SK-N-SH (cell line): ENCODE results near the gene CRIP2. TPM values are rescaled to one million over a fixed set of nuclear protein-coding genes. Genes with fewer than 3 reads are reported as not detected.

Source experiments
- CTCF ChIA-PET: fragments of 300-600, 350-600 bp; formaldehyde crosslinking; extraction: SDS; loops from one replicate; lab custom pipeline; 2021; lab: Yijun Ruan, JAX
- POLR2A ChIA-PET: fragments of 350-600 bp; sonication (Branson Sonifier 250); formaldehyde crosslinking; extraction: SDS; loops from one replicate; lab custom pipeline; 2020; ENCODE audit warnings: antibody characterized with exemption, inconsistent platforms; lab: Yijun Ruan, JAX
- DNase-seq: peaks from one replicate; pipeline ENCODE4 v3.0.0; 2012
- H2AFZ ChIP-seq: fragments of 200-600 bp; sonication (generic); 2 replicates; pipeline ENCODE4 v1.8.1; 2016; ENCODE audit warnings: antibody characterized with exemption, mild to moderate bottlenecking, low read depth
- H3F3A ChIP-seq: fragments of 200-600 bp; sonication (generic); replicated peaks from 2 replicates; pipeline ENCODE3; 2016; ENCODE audit warnings: antibody characterized with exemption, mild to moderate bottlenecking; ENCODE audit not compliant: insufficient read depth
- H3K27ac ChIP-seq, 2 experiments: fragments of 200-500 bp in 1 of 2; fragments of 200-600 bp in 1 of 2; sonication (Bioruptor generic) in 1 of 2; sonication (generic), shearing (Covaris generic) in 1 of 2; 2 replicates each; pipeline versions ENCODE4 v1.5.1 to v1.6.1; 2014 to 2016; ENCODE audit warnings: low read depth in 2 of 2, inconsistent platforms in 1 of 2, low read length in 1 of 2, mild to moderate bottlenecking in 1 of 2, mixed read lengths in 1 of 2
- H3K27me3 ChIP-seq: fragments of 200-600 bp; sonication (generic), shearing (Covaris generic); 2 replicates; pipeline ENCODE4 v1.6.1; 2016; ENCODE audit warnings: mixed run types; ENCODE audit not compliant: insufficient read depth
- H3K36me3 ChIP-seq, 2 experiments: fragments of 200-500 bp in 1 of 2; fragments of 200-600 bp in 1 of 2; sonication (Bioruptor generic) in 1 of 2; sonication (generic) in 1 of 2; replicated peaks in 1 of 2; 2 replicates each; pipeline versions ENCODE3 to v1.5.1; 2014 to 2016; ENCODE audit warnings: low read length in 1 of 2, mild to moderate bottlenecking in 1 of 2; ENCODE audit not compliant: insufficient read depth in 2 of 2, control insufficient read depth in 1 of 2
- H3K4me1 ChIP-seq, 2 experiments: fragments of 200-500 bp in 1 of 2; fragments of 200-600 bp in 1 of 2; sonication (Bioruptor generic) in 1 of 2; sonication (generic), shearing (Covaris generic) in 1 of 2; 2 replicates each; pipeline versions ENCODE4 v1.5.1 to v1.6.1; 2014 to 2016; ENCODE audit warnings: low read depth in 1 of 2, low read length in 1 of 2, mixed run types in 1 of 2; ENCODE audit not compliant: insufficient read depth in 2 of 2, control insufficient read depth in 1 of 2
- H3K4me2 ChIP-seq: fragments of 200-600 bp; sonication (generic), shearing (Covaris generic); 2 replicates; pipeline ENCODE4 v1.6.1; 2017; ENCODE audit warnings: mixed run types
- H3K4me3 ChIP-seq, 2 experiments: fragments of 200-500 bp in 1 of 2; fragments of 200-600 bp in 1 of 2; sonication (Bioruptor generic) in 1 of 2; sonication (generic), shearing (Covaris generic) in 1 of 2; 2 replicates each; pipeline versions ENCODE4 v1.5.1 to v1.8.1; 2014 to 2016; ENCODE audit warnings: low read depth in 2 of 2, inconsistent platforms in 1 of 2, low read length in 1 of 2, mild to moderate bottlenecking in 1 of 2, mixed read lengths in 1 of 2, moderate library complexity in 1 of 2
- H3K79me2 ChIP-seq: fragments of 200-600 bp; sonication (generic); 2 replicates; pipeline ENCODE4 v1.8.1; 2017; ENCODE audit warnings: mild to moderate bottlenecking; ENCODE audit not compliant: insufficient read depth
- H3K9ac ChIP-seq: fragments of 200-600 bp; sonication (generic); 2 replicates; pipeline ENCODE4 v1.6.1; 2017; ENCODE audit warnings: mixed run types
- H3K9me2 ChIP-seq: fragments of 200-600 bp; sonication (generic); 2 replicates; pipeline ENCODE4 v1.6.1; 2017; ENCODE audit warnings: mixed run types
- H3K9me3 ChIP-seq: fragments of 200-600 bp; sonication (generic); 2 replicates; pipeline ENCODE4 v1.6.1; 2017; ENCODE audit warnings: mixed run types, mild to moderate bottlenecking, moderate library complexity
- H4K20me1 ChIP-seq: fragments of 200-600 bp; sonication (generic); 2 replicates; pipeline ENCODE4 v1.6.1; 2017; ENCODE audit warnings: mild to moderate bottlenecking, mixed run types; ENCODE audit not compliant: insufficient read depth
- ELF1 ChIP-seq: IDR thresholded peaks from 2 replicates; pipeline ENCODE4 v1.4.0; 2012
- EP300 ChIP-seq, 2 experiments: IDR thresholded peaks; 2 replicates each; pipeline versions ENCODE4 v1.4.0 to v1.6.1; 2012; ENCODE audit warnings: borderline replicate concordance in 1 of 2, low read depth in 1 of 2, low read length in 1 of 2
- EZH2phosphoT487 ChIP-seq: fragments of 200-600 bp; sonication (generic); IDR thresholded peaks from 2 replicates; pipeline ENCODE4 v1.6.1; 2017; ENCODE audit warnings: low read depth, mixed run types, mild to moderate bottlenecking, antibody characterized with exemption, moderate library complexity, borderline replicate concordance
- FOSL2 ChIP-seq: IDR thresholded peaks from 2 replicates; pipeline ENCODE4 v1.4.0; 2012; ENCODE audit warnings: low read depth, mild to moderate bottlenecking, moderate library complexity, borderline replicate concordance
- FOXM1 ChIP-seq: IDR thresholded peaks from 2 replicates; pipeline ENCODE4 v1.4.0; 2012; ENCODE audit warnings: low read depth, mild to moderate bottlenecking
- GABPA ChIP-seq: IDR thresholded peaks from 2 replicates; pipeline ENCODE4 v1.4.0; 2012; ENCODE audit warnings: low read depth, mild to moderate bottlenecking
- IRF3 ChIP-seq: fragments of 150-350 bp; IDR thresholded peaks from 2 replicates; pipeline ENCODE4 v1.6.1; 2016; ENCODE audit warnings: mild to moderate bottlenecking, low read depth, low read length
- JUND ChIP-seq: IDR thresholded peaks from 2 replicates; pipeline ENCODE4 v1.4.0; 2012
- MEF2A ChIP-seq: IDR thresholded peaks from 2 replicates; pipeline ENCODE4 v1.4.0; 2012; ENCODE audit warnings: low read depth, borderline replicate concordance
- MXI1 ChIP-seq: IDR thresholded peaks from 2 replicates; pipeline ENCODE4 v1.6.1; 2012; ENCODE audit warnings: mild to moderate bottlenecking, low read depth, low read length, improper control_type of control experiment
- NFIC ChIP-seq: IDR thresholded peaks from 2 replicates; pipeline ENCODE4 v1.4.0; 2012; ENCODE audit warnings: borderline replicate concordance
- NRF1 ChIP-seq: IDR thresholded peaks from 2 replicates; pipeline ENCODE4 v1.6.1; 2012; ENCODE audit warnings: low read depth, mild to moderate bottlenecking, low read length
- POLR2AphosphoS5 ChIP-seq: IDR thresholded peaks from 2 replicates; pipeline ENCODE4 v1.6.1; 2012; ENCODE audit warnings: low read depth, low read length
- RAD21 ChIP-seq: IDR thresholded peaks from 2 replicates; pipeline ENCODE4 v1.6.1; 2012; ENCODE audit warnings: mild to moderate bottlenecking, low read length
- RCOR1 ChIP-seq: fragments of 150-350 bp; IDR thresholded peaks from 2 replicates; pipeline ENCODE4 v1.6.1; 2017; ENCODE audit warnings: antibody characterized with exemption, low read length
- SMC3 ChIP-seq: IDR thresholded peaks from 2 replicates; pipeline ENCODE4 v1.6.1; 2012; ENCODE audit warnings: low read depth, low read length, improper control_type of control experiment
- TAF1 ChIP-seq: IDR thresholded peaks from 2 replicates; pipeline ENCODE4 v1.6.1; 2012; ENCODE audit warnings: low read depth, mild to moderate bottlenecking, low read length, moderate library complexity, borderline replicate concordance
- USF1 ChIP-seq: IDR thresholded peaks from 2 replicates; pipeline ENCODE4 v1.4.0; 2012; ENCODE audit warnings: low read depth, borderline replicate concordance
- YY1 ChIP-seq: IDR thresholded peaks from 2 replicates; pipeline ENCODE4 v1.4.0; 2012; ENCODE audit warnings: low read depth, mild to moderate bottlenecking
- WGBS: methylation state at CpG from one replicate; pipeline ENCODE4 v1.1.6; 2017; ENCODE audit warnings: low lambda C conversion rate; 5-methylcytosine and 5-hydroxymethylcytosine counted together
- polyA plus RNA-seq, 3 experiments: library from polyadenylated mRNA; depleted of rRNA; stranded (reverse); fragments of >200 nt; gene quantifications; 2 replicates each; pipeline ENCODE4 v1.2.3, GENCODE V29; 2012
- TF ChIP-seq, protein P1 (sequence below): fragments of 200-600 bp; sonication (generic); IDR thresholded peaks from 2 replicates; pipeline ENCODE4 v1.6.1; 2017; ENCODE audit warnings: antibody characterized with exemption, mild to moderate bottlenecking, moderate library complexity

Gene CRIP2
- polyA plus RNA-seq, 1 of the 3 experiments (the other 2 are of a cell fraction), result 335 TPM

DNA sequence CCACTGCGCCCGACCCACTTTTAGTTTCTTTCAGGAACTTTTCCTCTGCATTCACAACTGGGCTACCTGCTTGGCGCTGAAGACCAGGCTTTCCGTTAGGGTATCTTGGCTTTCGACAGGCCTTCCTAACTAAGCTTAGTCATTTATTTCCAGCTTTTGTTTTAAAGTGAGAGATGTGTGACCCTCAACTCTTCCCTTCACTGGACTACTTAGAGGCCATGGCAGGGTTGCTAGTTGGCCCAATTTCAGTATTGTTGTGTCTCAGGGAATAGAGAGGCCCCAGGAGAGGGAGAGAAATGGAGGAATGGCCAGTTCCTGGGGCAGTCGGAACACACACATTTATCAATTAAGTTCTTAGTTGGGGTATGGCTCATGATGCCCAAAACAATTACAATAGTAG lies 44.6 kb upstream of the CRIP2 start (continued):
- TF ChIP-seq, protein P1, sequence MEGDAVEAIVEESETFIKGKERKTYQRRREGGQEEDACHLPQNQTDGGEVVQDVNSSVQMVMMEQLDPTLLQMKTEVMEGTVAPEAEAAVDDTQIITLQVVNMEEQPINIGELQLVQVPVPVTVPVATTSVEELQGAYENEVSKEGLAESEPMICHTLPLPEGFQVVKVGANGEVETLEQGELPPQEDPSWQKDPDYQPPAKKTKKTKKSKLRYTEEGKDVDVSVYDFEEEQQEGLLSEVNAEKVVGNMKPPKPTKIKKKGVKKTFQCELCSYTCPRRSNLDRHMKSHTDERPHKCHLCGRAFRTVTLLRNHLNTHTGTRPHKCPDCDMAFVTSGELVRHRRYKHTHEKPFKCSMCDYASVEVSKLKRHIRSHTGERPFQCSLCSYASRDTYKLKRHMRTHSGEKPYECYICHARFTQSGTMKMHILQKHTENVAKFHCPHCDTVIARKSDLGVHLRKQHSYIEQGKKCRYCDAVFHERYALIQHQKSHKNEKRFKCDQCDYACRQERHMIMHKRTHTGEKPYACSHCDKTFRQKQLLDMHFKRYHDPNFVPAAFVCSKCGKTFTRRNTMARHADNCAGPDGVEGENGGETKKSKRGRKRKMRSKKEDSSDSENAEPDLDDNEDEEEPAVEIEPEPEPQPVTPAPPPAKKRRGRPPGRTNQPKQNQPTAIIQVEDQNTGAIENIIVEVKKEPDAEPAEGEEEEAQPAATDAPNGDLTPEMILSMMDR, result no peak
- TF ChIP-seq MEF2A, result no peak
- TF ChIP-seq RAD21, result no peak

- TF ChIP-seq GABPA (no peak), NRF1 (no peak), NFIC (peak; percentile 71), MXI1 (no peak), ELF1 (no peak), TAF1 (no peak), YY1 (no peak), FOXM1 (no peak), EZH2phosphoT487 (no peak), EP300 (IDR thresholded peaks at IDR 0.05; ENCODE audit: borderline replicate concordance in 1 of 2, low read depth in 1 of 2, low read length in 1 of 2) (no peak), POLR2AphosphoS5 (no peak), USF1 (no peak), FOSL2 (peak; percentile 46; the same call in 1 of the 2 replicates), RCOR1 (no peak), JUND (no peak; the same call in 1 of the 2 replicates), SMC3 (no peak), IRF3 (no peak)
- TF ChIP-seq, protein P1, result no peak
- Histone ChIP-seq H3K79me2 (peaks cover 100% of the 10 kb centered on the region), H3K27ac (peak overlapping the region in 1 of 2 experiments; percentile 54; a peak in 1 of 4 replicates), H3K9ac (no peak overlapping the region), H3K4me3 (no peak overlapping the region), H3K9me2 (no peaks in the 10 kb centered on the region), H4K20me1 (peaks cover 84% of the 10 kb centered on the region), H3K4me2 (peak overlapping the region; percentile 9; the same call in 1 of the 2 replicates), H3K36me3 (peaks cover 6 to 23% of the 10 kb centered on the region in 2 experiments), H3K27me3 (no peaks in the 10 kb centered on the region), H3K4me1 (no peaks in the 10 kb centered on the region; a peak in 1 of 4 replicates), H3F3A (peaks cover 26% of the 10 kb centered on the region), H3K9me3 (no peaks in the 10 kb centered on the region), H2AFZ (no peak overlapping the region)
- POLR2A ChIA-PET, result no interaction called here
- no peak for DNase-seq
- CTCF ChIA-PET, result interaction anchor here (1.0 to 2.0 kb wide), 2 partner anchors 18 to 108 kb away, joined by 3 to 5 read pairs; no protein-coding TSS in a partner anchor
- 40% methylated on average over 9 of the region's 9 CpGs for WGBS
Observed at GRCh38 chr14:105430565-105430964, 44.1 kb upstream of the CRIP2 start.
